Measurements from ENCODE around the gene PCDHGA1.
"Not testable (repeated sequence)": the region's sequence is repeated elsewhere in the genome, so short reads cannot be mapped to it uniquely, and the experiment has no call there.

PCDHGA1 gene

DNA sequence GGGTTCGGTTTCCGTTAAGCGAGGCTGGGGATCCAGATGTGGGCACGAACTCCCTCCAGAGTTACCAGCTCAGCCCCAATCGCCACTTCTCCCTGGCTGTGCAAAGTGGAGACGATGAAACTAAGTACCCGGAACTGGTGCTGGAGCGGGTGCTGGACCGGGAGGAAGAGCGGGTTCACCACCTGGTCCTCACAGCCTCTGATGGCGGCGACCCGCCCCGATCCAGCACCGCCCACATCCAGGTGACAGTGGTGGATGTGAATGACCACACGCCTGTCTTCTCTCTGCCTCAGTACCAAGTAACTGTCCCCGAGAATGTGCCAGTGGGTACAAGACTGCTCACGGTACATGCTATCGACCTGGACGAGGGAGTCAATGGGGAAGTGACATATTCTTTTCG is 53.0 kb downstream of the PCDHGA1 start:
- DNase-seq, result no peak

GRCh38 chr5:141384471-141385267 is 54.4 kb downstream of the PCDHGA1 start:
- DNase-seq, result no peak

DNA sequence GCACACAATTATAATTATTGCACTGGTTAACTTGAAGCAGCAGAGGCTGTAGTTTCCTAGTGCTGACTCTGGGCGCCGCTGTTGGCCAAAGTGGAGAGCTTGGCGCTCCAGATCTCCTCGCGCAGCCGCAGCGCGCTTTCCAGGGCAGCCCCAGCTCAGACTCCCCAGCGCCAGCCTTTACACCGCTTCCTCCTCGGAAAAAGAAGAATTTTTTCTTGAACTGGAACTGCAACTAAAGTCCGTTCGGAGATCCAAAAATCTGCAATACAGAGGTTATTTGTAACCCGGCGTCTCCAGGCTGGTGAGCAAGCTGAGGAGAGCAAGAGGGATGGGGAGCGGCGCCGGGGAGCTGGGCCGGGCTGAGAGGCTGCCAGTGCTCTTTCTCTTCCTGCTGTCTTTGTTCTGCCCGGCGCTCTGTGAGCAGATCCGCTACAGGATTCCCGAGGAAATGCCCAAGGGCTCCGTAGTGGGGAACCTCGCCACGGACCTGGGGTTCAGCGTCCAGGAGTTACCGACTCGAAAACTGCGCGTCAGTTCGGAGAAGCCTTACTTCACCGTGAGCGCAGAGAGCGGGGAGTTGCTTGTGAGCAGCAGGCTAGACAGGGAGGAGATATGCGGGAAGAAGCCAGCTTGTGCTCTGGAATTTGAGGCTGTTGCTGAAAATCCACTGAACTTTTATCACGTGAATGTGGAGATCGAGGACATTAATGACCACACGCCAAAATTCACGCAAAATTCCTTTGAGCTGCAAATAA is 57.4 kb downstream of the PCDHGA1 start, which contains the start of gene PCDHGB4:
PCDHGB4 (plus strand) TSS at position 142 of the 755 bp plus-strand sequence; CDS start at position 329, 187 bp downstream.
- not testable (repeated sequence) for DNase-seq

DNA sequence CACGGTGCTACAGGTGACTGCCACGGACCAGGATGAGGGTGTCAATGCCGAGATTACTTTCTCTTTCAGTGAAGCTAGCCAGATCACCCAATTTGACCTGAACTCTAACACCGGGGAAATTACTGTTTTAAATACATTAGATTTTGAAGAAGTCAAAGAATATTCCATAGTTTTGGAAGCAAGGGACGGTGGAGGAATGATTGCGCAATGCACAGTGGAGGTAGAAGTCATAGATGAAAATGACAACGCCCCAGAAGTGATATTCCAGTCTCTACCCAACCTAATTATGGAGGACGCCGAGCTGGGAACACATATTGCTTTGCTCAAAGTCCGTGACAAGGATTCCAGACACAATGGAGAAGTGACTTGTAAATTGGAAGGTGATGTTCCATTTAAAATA is 58.3 kb downstream of the PCDHGA1 start:
- no peak for DNase-seq

DNA sequence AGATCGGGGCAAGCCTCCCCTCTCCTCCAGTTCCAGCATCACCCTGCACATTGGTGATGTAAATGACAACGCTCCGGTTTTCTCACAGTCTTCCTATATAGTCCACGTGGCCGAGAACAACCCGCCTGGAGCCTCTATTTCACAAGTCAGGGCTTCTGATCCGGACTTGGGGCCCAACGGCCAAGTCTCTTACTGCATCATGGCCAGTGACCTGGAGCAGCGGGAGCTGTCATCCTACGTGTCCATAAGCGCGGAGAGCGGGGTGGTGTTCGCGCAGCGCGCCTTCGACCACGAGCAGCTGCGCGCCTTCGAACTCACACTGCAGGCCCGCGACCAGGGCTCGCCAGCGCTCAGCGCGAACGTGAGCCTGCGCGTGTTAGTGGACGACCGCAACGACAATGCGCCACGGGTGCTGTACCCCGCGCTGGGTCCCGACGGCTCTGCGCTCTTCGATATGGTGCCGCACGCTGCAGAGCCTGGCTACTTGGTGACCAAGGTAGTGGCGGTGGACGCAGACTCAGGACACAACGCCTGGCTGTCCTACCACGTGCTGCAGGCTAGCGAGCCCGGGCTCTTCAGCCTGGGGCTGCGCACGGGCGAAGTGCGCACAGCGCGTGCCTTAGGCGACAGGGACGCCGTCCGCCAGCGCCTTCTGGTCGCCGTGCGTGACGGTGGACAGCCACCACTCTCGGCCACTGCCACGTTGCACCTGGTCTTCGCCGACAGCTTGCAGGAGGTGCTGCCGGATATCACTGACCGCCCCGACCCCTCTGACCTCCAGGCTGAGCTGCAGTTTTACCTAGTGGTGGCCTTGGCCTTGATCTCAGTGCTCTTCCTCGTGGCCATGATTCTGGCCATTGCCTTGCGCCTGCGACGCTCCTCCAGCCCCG is 59.1 kb downstream of the PCDHGA1 start:
- DNase-seq, result no peak

GRCh38 chr5:141392429-141393198 is 62.3 kb downstream of the PCDHGA1 start, which contains the start of gene PCDHGA8:
Gene PCDHGA8, plus strand, starts transcription at chr5:141392633. Its CDS starts 181 bp downstream, at chr5:141392814.
- no peak for DNase-seq

- DNase-seq, result no peak
Observed at GRCh38 chr5:141393267-141393666, 63.0 kb downstream of the PCDHGA1 start.

DNA sequence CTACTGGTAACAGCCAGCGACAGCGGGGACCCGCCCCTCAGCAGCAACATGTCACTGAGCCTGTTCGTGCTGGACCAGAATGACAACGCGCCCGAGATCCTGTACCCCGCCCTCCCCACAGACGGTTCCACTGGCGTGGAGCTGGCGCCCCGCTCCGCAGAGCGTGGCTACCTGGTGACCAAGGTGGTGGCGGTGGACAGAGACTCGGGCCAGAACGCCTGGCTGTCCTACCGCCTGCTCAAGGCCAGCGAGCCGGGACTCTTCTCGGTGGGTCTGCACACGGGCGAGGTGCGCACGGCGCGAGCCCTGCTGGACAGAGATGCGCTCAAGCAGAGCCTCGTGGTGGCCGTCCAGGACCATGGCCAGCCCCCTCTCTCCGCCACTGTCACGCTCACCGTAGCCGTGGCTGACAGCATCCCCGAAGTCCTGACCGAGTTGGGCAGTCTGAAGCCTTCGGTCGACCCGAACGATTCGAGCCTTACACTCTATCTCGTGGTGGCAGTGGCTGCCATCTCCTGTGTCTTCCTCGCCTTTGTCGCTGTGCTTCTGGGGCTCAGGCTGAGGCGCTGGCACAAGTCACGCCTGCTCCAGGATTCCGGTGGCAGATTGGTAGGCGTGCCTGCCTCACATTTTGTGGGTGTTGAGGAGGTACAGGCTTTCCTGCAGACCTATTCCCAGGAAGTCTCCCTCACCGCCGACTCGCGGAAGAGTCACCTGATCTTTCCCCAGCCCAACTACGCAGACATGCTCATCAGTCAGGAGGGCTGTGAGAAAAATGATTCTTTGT is 64.3 kb downstream of the PCDHGA1 start:
- not testable (repeated sequence) for DNase-seq

DNA sequence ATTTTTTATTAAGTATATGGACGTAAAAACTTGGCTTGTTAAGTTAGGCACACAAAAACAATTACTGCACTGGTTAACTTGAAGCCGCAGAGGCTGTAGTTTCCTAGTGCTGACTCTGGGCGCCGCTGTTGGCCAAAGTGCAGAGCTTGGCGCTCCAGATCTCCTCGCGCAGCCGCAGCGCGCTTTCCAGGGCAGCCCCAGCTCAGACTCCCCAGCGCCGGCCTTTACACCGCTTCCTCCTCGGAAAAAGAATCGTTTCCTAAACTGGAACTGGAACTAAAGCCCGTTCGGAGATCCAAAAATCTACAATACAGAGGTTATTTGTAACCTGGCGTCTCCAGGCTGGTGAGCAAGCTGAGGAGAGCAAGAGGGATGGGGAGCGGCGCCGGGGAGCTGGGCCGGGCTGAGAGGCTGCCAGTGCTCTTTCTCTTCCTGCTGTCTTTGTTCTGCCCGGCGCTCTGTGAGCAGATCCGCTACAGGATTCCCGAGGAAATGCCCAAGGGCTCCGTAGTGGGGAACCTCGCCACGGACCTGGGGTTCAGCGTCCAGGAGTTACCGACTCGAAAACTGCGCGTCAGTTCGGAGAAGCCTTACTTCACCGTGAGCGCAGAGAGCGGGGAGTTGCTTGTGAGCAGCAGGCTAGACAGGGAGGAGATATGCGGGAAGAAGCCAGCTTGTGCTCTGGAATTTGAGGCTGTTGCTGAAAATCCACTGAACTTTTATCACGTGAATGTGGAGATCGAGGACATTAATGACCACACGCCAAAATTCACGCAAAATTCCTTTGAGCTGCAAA is 67.6 kb downstream of the PCDHGA1 start, which contains the start of gene PCDHGB5:
PCDHGB5 (plus strand) TSS at position 192 of the 796 bp plus-strand sequence; CDS start at position 373, 181 bp downstream.
- DNase-seq, result not testable (repeated sequence)

DNA sequence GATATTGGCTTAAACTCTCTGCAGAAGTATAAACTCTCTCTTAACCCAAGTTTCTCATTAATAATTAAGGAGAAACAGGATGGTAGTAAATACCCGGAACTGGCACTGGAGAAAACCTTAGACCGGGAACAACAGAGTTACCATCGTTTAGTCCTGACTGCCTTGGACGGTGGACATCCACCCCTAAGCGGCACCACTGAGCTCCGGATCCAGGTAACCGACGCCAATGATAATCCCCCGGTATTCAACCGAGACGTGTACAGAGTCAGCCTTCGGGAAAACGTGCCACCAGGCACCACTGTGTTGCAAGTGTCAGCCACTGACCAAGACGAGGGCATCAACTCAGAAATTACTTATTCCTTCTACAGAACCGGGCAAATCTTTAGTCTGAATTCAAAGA is 68.3 kb downstream of the PCDHGA1 start:
- DNase-seq, result no peak

DNA sequence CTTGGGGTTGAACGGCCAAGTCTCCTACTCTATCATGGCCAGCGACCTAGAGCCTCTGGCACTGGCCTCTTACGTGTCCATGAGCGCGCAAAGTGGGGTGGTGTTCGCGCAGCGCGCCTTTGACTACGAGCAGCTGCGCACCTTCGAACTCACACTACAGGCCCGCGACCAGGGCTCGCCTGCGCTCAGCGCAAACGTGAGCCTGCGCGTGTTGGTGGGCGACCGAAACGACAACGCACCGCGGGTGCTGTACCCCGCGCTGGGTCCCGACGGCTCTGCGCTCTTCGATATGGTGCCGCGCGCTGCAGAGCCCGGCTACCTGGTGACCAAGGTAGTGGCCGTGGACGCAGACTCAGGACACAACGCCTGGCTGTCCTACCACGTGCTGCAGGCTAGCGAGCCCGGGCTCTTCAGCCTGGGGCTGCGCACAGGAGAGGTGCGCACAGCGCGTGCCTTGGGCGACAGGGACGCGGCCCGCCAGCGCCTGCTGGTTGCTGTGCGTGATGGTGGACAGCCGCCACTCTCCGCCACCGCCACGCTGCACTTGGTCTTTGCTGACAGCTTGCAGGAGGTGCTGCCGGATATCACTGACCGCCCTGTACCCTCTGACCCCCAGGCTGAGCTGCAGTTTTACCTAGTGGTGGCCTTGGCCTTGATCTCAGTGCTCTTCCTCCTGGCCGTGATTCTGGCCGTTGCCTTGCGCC is 69.4 kb downstream of the PCDHGA1 start:
- no peak for DNase-seq

DNA sequence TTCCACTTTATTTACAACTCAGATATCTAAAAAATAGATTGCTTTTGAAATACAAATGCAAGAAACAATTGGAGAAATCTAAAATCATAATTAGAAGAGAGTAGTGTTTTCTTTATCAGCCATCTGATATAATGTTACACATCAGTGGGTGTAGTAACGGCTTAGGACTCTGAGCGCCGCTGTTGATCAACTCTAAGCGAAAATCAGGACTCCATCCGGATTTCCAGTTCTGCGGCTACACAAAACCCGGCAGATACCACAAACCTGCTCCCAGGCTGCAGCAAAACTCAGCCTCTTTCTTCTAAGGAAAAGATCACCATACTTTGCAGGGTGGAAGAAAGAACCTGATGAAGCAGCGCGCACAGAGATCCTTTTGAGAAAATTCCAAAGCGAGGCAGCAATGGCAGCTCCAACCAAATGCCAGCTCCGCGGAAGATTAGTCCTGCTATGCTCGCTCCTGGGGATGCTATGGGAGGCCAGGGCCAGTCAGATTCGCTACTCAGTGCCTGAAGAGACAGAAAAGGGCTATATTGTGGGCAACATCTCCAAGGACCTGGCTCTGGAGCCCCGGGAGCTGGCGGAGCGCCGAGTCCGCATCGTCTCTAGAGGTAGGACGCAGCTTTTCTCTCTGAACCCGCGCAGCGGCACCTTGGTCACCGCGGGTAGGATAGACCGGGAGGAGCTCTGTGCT is 72.4 kb downstream of the PCDHGA1 start, which contains the start of gene PCDHGA9:
PCDHGA9 (plus strand) TSS at position 226 of the 691 bp plus-strand sequence; CDS start at position 401, 175 bp downstream.
- DNase-seq, result no peak

DNA sequence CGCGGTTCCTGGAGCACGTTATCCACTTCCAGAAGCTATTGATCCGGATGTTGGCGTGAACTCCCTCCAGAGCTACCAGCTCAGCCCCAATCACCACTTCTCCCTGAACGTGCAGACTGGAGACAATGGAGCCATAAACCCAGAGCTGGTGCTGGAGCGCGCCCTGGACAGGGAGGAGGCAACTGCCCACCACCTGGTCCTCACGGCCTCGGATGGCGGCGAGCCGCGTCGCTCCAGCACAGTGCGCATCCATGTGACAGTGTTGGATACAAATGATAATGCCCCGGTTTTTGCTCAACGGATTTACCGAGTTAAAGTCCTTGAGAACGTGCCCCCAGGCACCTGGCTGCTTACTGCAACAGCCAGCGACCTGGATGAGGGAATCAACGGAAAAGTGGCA is 73.1 kb downstream of the PCDHGA1 start:
- DNase-seq, result no peak

DNA sequence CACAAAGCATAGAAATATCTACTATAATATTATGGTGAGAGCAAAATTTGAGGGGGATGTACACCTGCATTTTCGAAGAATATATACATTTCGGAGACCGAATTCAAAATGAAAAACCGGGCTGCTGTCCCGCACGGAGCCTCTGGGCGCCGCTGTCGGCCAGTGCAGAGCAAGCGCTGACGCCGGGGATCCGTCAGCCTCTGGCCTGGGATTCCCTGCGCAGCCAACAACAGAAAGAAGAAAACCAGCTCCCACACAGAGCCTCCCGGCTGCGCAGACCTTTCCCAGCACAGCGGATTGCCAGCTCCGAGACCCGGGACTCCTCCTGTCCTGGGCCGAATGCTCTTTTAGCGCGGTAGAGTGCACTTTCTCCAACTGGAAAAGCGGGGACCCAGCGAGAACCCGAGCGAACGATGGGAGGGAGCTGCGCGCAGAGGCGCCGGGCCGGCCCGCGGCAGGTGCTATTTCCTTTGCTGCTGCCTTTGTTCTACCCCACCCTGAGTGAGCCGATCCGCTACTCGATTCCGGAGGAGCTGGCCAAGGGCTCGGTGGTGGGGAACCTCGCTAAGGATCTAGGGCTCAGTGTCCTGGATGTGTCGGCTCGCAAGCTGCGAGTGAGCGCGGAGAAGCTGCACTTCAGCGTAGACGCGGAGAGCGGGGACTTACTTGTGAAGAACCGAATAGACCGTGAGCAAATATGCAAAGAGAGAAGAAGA is 77.6 kb downstream of the PCDHGA1 start, which contains the start of gene PCDHGB6:
PCDHGB6 (plus strand) TSS at position 232 of the 716 bp plus-strand sequence; CDS start at position 414, 182 bp downstream.
- DNase-seq, result not testable (repeated sequence)

- no peak for DNase-seq
Observed at GRCh38 chr5:141409598-141410306, 79.4 kb downstream of the PCDHGA1 start.

DNA sequence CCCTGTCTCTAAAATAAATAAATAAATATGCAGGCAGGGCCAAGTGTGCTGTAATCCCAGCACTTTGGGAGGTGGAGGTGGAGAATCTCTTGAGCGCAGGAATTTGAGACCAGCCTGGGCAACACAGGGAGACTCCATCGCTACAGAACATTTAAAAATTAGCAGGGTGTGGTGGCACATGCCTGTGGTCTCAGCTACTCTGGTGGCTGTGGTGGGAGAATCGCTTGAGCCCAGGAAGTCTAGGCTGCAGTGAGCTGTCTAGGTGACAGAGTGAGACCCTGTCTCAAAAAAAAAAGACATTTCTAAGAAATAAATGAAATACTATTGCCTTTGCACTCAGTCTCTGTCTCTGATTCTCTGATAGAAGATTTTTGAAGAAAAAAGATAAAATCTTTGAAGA is 81.3 kb downstream of the PCDHGA1 start:
- DNase-seq, result no peak
